Measurements from ENCODE around the gene E2F3. TPM values are rescaled to one million over a fixed set of nuclear protein-coding genes. Genes with fewer than 3 reads are reported as not detected.

Gene E2F3
- total RNA-seq, 2 donors from 2014 or later, result 38.2 TPM

DNA sequence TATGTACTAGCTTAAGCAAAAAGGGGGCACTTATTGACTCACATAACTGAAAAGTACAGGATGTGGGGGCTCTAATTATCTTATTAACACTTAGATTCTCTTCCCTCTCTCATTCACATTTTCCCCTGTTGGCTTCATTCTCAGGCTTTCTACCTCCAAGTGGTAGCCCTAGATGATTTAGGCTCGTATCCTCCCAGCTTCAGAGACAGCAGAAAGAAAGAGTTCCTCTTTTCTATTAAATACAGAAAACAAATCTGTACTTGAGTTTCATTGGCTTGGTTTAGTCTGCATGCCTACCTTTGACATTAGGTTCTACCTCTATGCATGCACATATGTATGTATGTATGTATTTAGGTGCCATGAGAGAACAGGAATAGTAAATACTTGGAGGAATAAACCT, 15.5 kb upstream of the E2F3 start:
- Histone ChIP-seq H3K27ac (ENCODE audit: low read depth, low read length) (no peak overlapping the region), H3K9ac (ENCODE audit: extremely low read depth, low read length, poor library complexity, severe bottlenecking) (no peak overlapping the region), H3K4me3 (ENCODE audit: low read length) (no peak overlapping the region), H3K27me3 (ENCODE audit: control insufficient read depth, insufficient read depth, low read length, poor library complexity, severe bottlenecking) (no peaks in the 10 kb centered on the region), H3K4me1 (ENCODE audit: control insufficient read depth, insufficient read depth, low read length) (no peaks in the 10 kb centered on the region), H3K9me3 (ENCODE audit: control insufficient read depth, low read length) (peaks cover 6% of the 10 kb centered on the region), H3K36me3 (ENCODE audit: control insufficient read depth, insufficient read depth, low read length) (no peaks in the 10 kb centered on the region)
- WGBS, 2 experiments (ENCODE audit: insufficient coverage in 1 of 2, insufficient read length in 1 of 2), result 88% methylated on average over 1 of the region's 1 CpG; no CpG with 5 or more reads in 1 of the 2 experiments
- Mint-ChIP-seq H3K36me3 (ENCODE audit: low read depth) (no peaks in the 10 kb centered on the region), H3K27ac (no peak overlapping the region), H3K27me3 (ENCODE audit: insufficient read depth) (peaks cover 2% of the 10 kb centered on the region), H3K4me1 (no peaks in the 10 kb centered on the region), H3K9me3 (peaks cover 5% of the 10 kb centered on the region), H3K4me3 (no peak overlapping the region)
- TF ChIP-seq, protein P1, sequence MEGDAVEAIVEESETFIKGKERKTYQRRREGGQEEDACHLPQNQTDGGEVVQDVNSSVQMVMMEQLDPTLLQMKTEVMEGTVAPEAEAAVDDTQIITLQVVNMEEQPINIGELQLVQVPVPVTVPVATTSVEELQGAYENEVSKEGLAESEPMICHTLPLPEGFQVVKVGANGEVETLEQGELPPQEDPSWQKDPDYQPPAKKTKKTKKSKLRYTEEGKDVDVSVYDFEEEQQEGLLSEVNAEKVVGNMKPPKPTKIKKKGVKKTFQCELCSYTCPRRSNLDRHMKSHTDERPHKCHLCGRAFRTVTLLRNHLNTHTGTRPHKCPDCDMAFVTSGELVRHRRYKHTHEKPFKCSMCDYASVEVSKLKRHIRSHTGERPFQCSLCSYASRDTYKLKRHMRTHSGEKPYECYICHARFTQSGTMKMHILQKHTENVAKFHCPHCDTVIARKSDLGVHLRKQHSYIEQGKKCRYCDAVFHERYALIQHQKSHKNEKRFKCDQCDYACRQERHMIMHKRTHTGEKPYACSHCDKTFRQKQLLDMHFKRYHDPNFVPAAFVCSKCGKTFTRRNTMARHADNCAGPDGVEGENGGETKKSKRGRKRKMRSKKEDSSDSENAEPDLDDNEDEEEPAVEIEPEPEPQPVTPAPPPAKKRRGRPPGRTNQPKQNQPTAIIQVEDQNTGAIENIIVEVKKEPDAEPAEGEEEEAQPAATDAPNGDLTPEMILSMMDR (conservative IDR thresholded peaks at IDR 0.05), result no peak
- DNase-seq, result no peak

DNA sequence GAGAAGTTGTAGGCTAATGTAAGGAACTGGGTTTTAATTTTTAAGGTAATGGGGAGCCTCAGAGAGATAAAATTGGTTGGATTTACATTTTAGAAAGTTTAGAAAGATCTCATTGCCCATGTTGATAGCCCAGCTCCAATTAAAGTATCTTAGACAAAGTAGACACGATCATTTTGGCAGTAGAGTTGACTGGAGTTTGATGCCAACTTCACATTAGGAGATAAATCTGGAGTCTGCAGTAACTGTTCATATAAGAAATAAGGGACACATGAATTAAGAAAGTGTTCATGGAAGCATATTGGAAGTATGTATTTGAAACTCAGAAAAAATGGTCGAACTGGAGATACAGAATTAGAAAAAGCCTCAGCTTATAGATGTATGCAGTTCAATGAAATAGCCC, 12.6 kb upstream of the E2F3 start:
- Histone ChIP-seq H3K9ac (ENCODE audit: extremely low read depth, low read length, poor library complexity, severe bottlenecking) (no peak overlapping the region), H3K36me3 (ENCODE audit: control insufficient read depth, insufficient read depth, low read length) (no peaks in the 10 kb centered on the region), H3K9me3 (ENCODE audit: control insufficient read depth, low read length) (no peaks in the 10 kb centered on the region), H3K27me3 (ENCODE audit: control insufficient read depth, insufficient read depth, low read length, poor library complexity, severe bottlenecking) (no peaks in the 10 kb centered on the region), H3K4me3 (ENCODE audit: low read length) (no peak overlapping the region), H3K27ac (ENCODE audit: low read depth, low read length) (no peak overlapping the region), H3K4me1 (ENCODE audit: control insufficient read depth, insufficient read depth, low read length) (no peaks in the 10 kb centered on the region)
- Mint-ChIP-seq H3K27me3 (ENCODE audit: insufficient read depth) (peaks cover 2% of the 10 kb centered on the region), H3K27ac (no peak overlapping the region), H3K36me3 (ENCODE audit: low read depth) (no peaks in the 10 kb centered on the region), H3K4me3 (no peak overlapping the region), H3K9me3 (no peaks in the 10 kb centered on the region), H3K4me1 (no peaks in the 10 kb centered on the region)
- DNase-seq, result no peak
- 84 to 92% methylated on average over 2 of the region's 2 CpGs for WGBS, 2 experiments (ENCODE audit: insufficient coverage in 1 of 2, insufficient read length in 1 of 2)
- TF ChIP-seq, protein P1 (conservative IDR thresholded peaks at IDR 0.05), result no peak

DNA sequence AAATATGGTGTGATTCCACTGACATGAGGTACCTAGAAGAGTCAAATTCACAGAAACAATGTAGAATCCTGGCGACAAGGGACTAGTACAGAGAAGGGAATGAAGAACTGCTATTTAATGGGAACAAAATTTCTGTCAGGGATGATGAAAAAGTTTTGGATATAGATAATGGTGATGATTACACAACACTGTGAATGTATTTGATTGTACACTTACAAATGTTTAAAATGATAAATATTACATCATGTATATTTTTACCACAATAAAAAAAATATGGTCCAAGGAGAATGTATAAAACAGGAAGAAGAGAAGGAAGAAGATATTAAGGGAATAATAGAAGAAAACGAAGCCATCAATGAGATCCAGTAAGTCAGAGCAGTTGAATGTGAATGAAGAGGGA, 8.4 kb upstream of the E2F3 start:
- H3K36me3 Mint-ChIP-seq (ENCODE audit: low read depth), result no peaks in the 10 kb centered on the region

More for the DNA sequence above, 8.4 kb upstream of the E2F3 start:
- no peak overlapping the region for H3K4me3 Mint-ChIP-seq
- Histone ChIP-seq H3K9ac (ENCODE audit: extremely low read depth, low read length, poor library complexity, severe bottlenecking) (no peak overlapping the region), H3K27ac (ENCODE audit: low read depth, low read length) (no peak overlapping the region), H3K9me3 (ENCODE audit: control insufficient read depth, low read length) (peaks cover 9% of the 10 kb centered on the region), H3K27me3 (ENCODE audit: control insufficient read depth, insufficient read depth, low read length, poor library complexity, severe bottlenecking) (no peaks in the 10 kb centered on the region), H3K36me3 (ENCODE audit: control insufficient read depth, insufficient read depth, low read length) (no peaks in the 10 kb centered on the region), H3K4me1 (ENCODE audit: control insufficient read depth, insufficient read depth, low read length) (no peaks in the 10 kb centered on the region), H3K4me3 (ENCODE audit: low read length) (no peak overlapping the region)
- DNase-seq, result no peak
- H3K4me1 Mint-ChIP-seq, result no peaks in the 10 kb centered on the region
- 90 to 94% methylated on average over 2 of the region's 2 CpGs for WGBS, 2 experiments (ENCODE audit: insufficient coverage in 1 of 2, insufficient read length in 1 of 2)
- H3K27me3 Mint-ChIP-seq (ENCODE audit: insufficient read depth), result peaks cover 14% of the 10 kb centered on the region
- H3K9me3 Mint-ChIP-seq, result peaks cover 3% of the 10 kb centered on the region
- no peak overlapping the region for H3K27ac Mint-ChIP-seq
- TF ChIP-seq, protein P1 (conservative IDR thresholded peaks at IDR 0.05), result no peak
